ENCODE measurements around the gene SMARCA2.

DNA sequence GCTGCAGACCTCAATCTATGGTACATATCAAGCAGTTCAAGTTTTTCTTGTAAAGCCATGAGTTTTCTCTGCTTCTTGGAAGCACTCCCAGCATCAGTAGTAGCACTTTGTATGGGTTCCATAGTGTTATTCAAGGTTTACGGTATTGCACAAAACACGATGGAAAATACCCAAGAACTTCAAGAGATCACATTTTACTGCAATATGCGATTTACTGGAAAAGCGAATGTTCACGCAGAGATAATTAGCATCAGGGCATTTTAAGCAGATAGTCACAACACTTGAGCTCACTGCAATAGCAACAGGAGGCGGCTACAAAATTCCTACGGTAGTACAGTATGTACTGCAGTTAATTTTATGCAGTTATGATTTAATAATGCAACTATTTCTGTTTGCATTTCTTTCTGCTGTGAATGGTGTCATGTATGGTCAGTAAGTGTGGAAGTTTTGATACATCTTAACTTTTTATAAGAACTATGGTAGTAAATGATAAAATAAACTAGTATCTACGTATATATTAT, 200.8 kb downstream of the SMARCA2 start:
- TF ChIP-seq, protein P1, sequence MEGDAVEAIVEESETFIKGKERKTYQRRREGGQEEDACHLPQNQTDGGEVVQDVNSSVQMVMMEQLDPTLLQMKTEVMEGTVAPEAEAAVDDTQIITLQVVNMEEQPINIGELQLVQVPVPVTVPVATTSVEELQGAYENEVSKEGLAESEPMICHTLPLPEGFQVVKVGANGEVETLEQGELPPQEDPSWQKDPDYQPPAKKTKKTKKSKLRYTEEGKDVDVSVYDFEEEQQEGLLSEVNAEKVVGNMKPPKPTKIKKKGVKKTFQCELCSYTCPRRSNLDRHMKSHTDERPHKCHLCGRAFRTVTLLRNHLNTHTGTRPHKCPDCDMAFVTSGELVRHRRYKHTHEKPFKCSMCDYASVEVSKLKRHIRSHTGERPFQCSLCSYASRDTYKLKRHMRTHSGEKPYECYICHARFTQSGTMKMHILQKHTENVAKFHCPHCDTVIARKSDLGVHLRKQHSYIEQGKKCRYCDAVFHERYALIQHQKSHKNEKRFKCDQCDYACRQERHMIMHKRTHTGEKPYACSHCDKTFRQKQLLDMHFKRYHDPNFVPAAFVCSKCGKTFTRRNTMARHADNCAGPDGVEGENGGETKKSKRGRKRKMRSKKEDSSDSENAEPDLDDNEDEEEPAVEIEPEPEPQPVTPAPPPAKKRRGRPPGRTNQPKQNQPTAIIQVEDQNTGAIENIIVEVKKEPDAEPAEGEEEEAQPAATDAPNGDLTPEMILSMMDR (IDR thresholded peaks at IDR 0.05; ENCODE audit: low read depth, low read length) = no peak
- no peak for TF ChIP-seq EZH2phosphoT487 (IDR thresholded peaks at IDR 0.05; ENCODE audit: low read depth)

All from OCI-LY3 (cell line).